PC-9 (cell line): ENCODE data around the gene LCK. TPM values are rescaled to one million over a fixed set of nuclear protein-coding genes. Genes with fewer than 3 reads are reported as not detected.

Source experiments
- BruUV-seq: library from RNA; stranded (reverse); fragments of 400-500 nt; replicated peaks from 2 replicates; lab custom pipeline; 2021; lab: Mats Ljungman, UMichigan
- CTCF ChIA-PET: fragments of 300-600 bp; sonication (Branson Sonifier 250); formaldehyde crosslinking; loops from one replicate; lab custom pipeline; 2022; ENCODE audit warnings: antibody characterized with exemption; lab: Charles Lee
- POLR2A ChIA-PET: fragments of 300-600 bp; sonication (Branson Sonifier 250); formaldehyde crosslinking; loops from one replicate; lab custom pipeline; 2022; ENCODE audit warnings: antibody characterized with exemption; ENCODE audit not compliant: unreplicated experiment; lab: Charles Lee
- DNase-seq, 2 experiments: peaks; one replicate each; pipeline versions ENCODE4 v3.0.0 to v3.0.0-alpha.2; 2015 to 2022; ENCODE audit warnings: mixed read lengths in 1 of 2
- H2AFZ ChIP-seq: fragments of 200-600 bp; sonication (generic); 2 replicates; pipeline ENCODE4 v1.8.1; 2017; ENCODE audit warnings: antibody characterized with exemption
- H3F3A ChIP-seq: fragments of 200-600 bp; sonication (generic); 2 replicates; pipeline ENCODE4 v1.8.1; 2017; ENCODE audit warnings: antibody characterized with exemption, mild to moderate bottlenecking, low read depth; ENCODE audit not compliant: insufficient read depth
- H3K27ac ChIP-seq: fragments of 200-600 bp; sonication (generic); 2 replicates; pipeline ENCODE4 v1.6.1; 2016; ENCODE audit warnings: mixed run types
- H3K27me3 ChIP-seq: fragments of 200-600 bp; sonication (generic); 2 replicates; pipeline ENCODE4 v1.6.1; 2016; ENCODE audit warnings: low read depth, mixed run types; ENCODE audit not compliant: insufficient read depth
- H3K36me3 ChIP-seq: fragments of 200-600 bp; sonication (generic); 2 replicates; pipeline ENCODE4 v1.6.1; 2016; ENCODE audit warnings: low read depth, mixed run types
- H3K4me1 ChIP-seq: fragments of 200-600 bp; sonication (generic); replicated peaks from 2 replicates; pipeline ENCODE4 v1.6.1; 2016; ENCODE audit warnings: mixed run types; ENCODE audit not compliant: insufficient read depth
- H3K4me2 ChIP-seq: fragments of 200-600 bp; sonication (generic); 2 replicates; pipeline ENCODE4 v1.6.1; 2017; ENCODE audit warnings: mixed run types
- H3K4me3 ChIP-seq: fragments of 200-600 bp; sonication (generic); 2 replicates; pipeline ENCODE4 v1.6.1; 2016; ENCODE audit warnings: mixed run types
- H3K79me2 ChIP-seq: fragments of 200-600 bp; sonication (generic); 2 replicates; pipeline ENCODE4 v1.6.1; 2017; ENCODE audit warnings: low read depth, mixed run types
- H3K9me2 ChIP-seq: fragments of 200-600 bp; sonication (generic); 2 replicates; pipeline ENCODE4 v1.8.1; 2017; ENCODE audit warnings: mild to moderate bottlenecking; ENCODE audit not compliant: insufficient read depth
- H3K9me3 ChIP-seq: fragments of 200-600 bp; sonication (generic); 2 replicates; pipeline ENCODE4 v1.8.1; 2016; ENCODE audit warnings: low read depth; ENCODE audit not compliant: insufficient read depth
- H4K20me1 ChIP-seq: fragments of 200-600 bp; sonication (generic); 2 replicates; pipeline ENCODE4 v1.8.1; 2017; ENCODE audit not compliant: insufficient read depth
- CTCF ChIP-seq: fragments of 200-600 bp; sonication (generic); conservative IDR thresholded peaks from 2 replicates; pipeline ENCODE4 v1.6.1; 2017; ENCODE audit warnings: mixed run types, antibody characterized with exemption, mild to moderate bottlenecking, moderate library complexity
- EZH2 ChIP-seq: fragments of 200-600 bp; sonication (generic); IDR thresholded peaks from 2 replicates; pipeline ENCODE4 v1.8.0; 2017; ENCODE audit warnings: antibody characterized with exemption, low read depth
- intact Hi-C: fragments of 100-400 bp; cut with micrococcal nuclease; formaldehyde crosslinking; loops from one replicate; pipeline ENCODE4 v1.10.0; 2022; ENCODE audit not compliant: unreplicated experiment
- total RNA-seq: library from RNA; stranded (reverse); gene quantifications from 2 replicates; pipeline ENCODE4 v1.2.3, GENCODE V29; 2021

LCK gene
- total RNA-seq, 1 experiment from 2014 or later, result 2.0 TPM

GRCh38 chr1:32335535-32335789, 84.4 kb downstream of the LCK start:
- ChIA-PET POLR2A (interaction anchor here (0.6 kb wide), 4 partner anchors 11 to 815 kb away, joined by 3 to 7 read pairs (median 4); no protein-coding TSS in a partner anchor), CTCF (interaction anchor here (0.5 to 0.7 kb wide), 3 partner anchors 11 to 160 kb away, joined by 3 to 4 read pairs (median 4); no protein-coding TSS in a partner anchor)
- Histone ChIP-seq H3K9me3 (no peaks in the 10 kb centered on the region), H3K79me2 (peaks cover 13% of the 10 kb centered on the region), H3K4me2 (peak overlapping the region; percentile 84), H3K4me3 (peak overlapping the region; percentile 79), H3K27me3 (no peaks in the 10 kb centered on the region), H3K36me3 (peaks cover 2% of the 10 kb centered on the region; the same call in 1 of the 2 replicates), H3K4me1 (peaks cover 50% of the 10 kb centered on the region), H2AFZ (peak overlapping the region; percentile 56; the same call in 1 of the 2 replicates), H3K9me2 (no peaks in the 10 kb centered on the region), H3K27ac (no peak overlapping the region), H4K20me1 (no peaks in the 10 kb centered on the region), H3F3A (peaks cover 43% of the 10 kb centered on the region)
- TF ChIP-seq EZH2 (no peak), CTCF (no peak)
- DNase-seq, result no peak
- intact Hi-C loops, result no loop called here
- no TSS peak for BruUV-seq

Other genes starting within 250 kb of the LCK start
- gene KHDRBS1, start 237.4 kb upstream of the LCK start, total RNA-seq, result 161 and 172 TPM in 2 replicates
- 26.0 and 27.2 TPM in 2 replicates for gene TMEM39B, start 178.3 kb upstream of the LCK start, total RNA-seq
- gene KPNA6, start 143.2 kb upstream of the LCK start, total RNA-seq, result 76.0 and 89.9 TPM in 2 replicates
- gene TXLNA, start 71.6 kb upstream of the LCK start, total RNA-seq, result 32.0 and 45.8 TPM in 2 replicates
- gene CCDC28B, start 50.7 kb upstream of the LCK start, total RNA-seq, result 4.4 and 4.7 TPM in 2 replicates
- gene IQCC, start 45.6 kb upstream of the LCK start, total RNA-seq, result 4.9 and 5.0 TPM in 2 replicates
- not detected in 2 replicates for gene DCDC2B, start 42.2 kb upstream of the LCK start, total RNA-seq
- 14.1 and 18.1 TPM in 2 replicates for gene TMEM234, start 28.9 kb upstream of the LCK start, total RNA-seq
- 199 and 229 TPM in 2 replicates for gene EIF3I, start 28.9 kb upstream of the LCK start, total RNA-seq
- 1.6 and 2.2 TPM in 2 replicates for gene FAM167B, start 4.0 kb upstream of the LCK start, total RNA-seq
- 131 and 171 TPM in 2 replicates for gene HDAC1, start 40.8 kb downstream of the LCK start, total RNA-seq
- 91.5 and 117 TPM in 2 replicates for gene MARCKSL1, start 85.0 kb downstream of the LCK start, total RNA-seq
- gene FAM229A, start 111.2 kb downstream of the LCK start, total RNA-seq, result 11.7 and 13.1 TPM in 2 replicates
- gene TSSK3, start 111.3 kb downstream of the LCK start, total RNA-seq, result 3.8 and 3.9 TPM in 2 replicates
- 74.0 and 76.2 TPM in 2 replicates for gene BSDC1, start 143.2 kb downstream of the LCK start, total RNA-seq
- 0.05 and 0.09 TPM in 2 replicates for gene ZBTB8B, start 213.8 kb downstream of the LCK start, total RNA-seq